Vagina (tissue), 2 donors: ENCODE results near the gene NINL.

Experiments used
- POLR2AphosphoS5 ChIP-seq, 2 donors: sonication (generic); formaldehyde crosslinking; IDR thresholded peaks; one replicate each; pipeline ENCODE4 v1.9.0; 2017; ENCODE audit warnings: antibody characterized with exemption in 2 of 2, mild to moderate bottlenecking in 2 of 2, low read depth in 1 of 2; ENCODE audit not compliant: insufficient read depth in 1 of 2
- TF ChIP-seq, protein P1 (sequence below), 3 experiments: fragments of 450-650 bp in 2 of 3; fragments of 200-600 bp in 1 of 3; sonication (generic) in 1 of 3; IDR thresholded peaks; one replicate each; pipeline ENCODE4 v1.5.1; 2017 to 2019; ENCODE audit warnings: antibody characterized with exemption in 3 of 3, mild to moderate bottlenecking in 2 of 3, moderate library complexity in 2 of 3

DNA sequence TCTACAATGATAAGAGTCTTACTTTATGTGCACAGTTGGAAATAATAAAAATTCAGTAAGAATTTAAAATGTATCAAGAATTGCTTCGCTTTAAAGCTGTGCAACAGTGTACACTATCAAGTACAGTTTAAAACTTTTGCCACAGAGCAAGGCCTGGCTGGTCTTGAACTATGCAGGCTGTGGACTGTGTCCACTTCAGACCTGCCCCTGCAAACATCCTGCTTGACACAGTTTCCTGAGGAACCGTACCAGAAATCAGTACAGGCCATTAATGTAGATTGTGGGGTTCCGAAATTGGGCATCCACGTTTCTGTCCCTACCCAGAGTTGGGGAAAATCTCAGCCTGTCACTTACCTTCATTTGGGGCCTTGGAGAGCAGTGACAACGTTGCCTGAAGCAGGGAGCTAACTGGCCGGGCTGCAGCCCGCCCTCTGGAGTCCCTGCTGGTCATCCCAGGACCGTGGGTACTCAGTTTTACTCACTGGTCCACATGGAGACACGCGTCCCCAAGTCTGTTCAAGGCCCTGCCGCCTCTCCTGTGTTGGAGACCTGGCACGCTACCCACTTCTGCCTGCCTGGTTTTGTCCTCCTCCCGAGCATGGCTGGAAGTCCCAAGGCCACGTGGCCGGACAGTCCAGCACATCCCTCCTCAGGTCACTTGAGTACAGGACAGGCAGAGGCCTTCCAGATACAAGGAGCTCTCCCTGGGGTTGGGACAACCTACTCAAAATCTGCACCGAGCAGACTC is 8.4 kb downstream of the NINL start:
- TF ChIP-seq, protein P1, sequence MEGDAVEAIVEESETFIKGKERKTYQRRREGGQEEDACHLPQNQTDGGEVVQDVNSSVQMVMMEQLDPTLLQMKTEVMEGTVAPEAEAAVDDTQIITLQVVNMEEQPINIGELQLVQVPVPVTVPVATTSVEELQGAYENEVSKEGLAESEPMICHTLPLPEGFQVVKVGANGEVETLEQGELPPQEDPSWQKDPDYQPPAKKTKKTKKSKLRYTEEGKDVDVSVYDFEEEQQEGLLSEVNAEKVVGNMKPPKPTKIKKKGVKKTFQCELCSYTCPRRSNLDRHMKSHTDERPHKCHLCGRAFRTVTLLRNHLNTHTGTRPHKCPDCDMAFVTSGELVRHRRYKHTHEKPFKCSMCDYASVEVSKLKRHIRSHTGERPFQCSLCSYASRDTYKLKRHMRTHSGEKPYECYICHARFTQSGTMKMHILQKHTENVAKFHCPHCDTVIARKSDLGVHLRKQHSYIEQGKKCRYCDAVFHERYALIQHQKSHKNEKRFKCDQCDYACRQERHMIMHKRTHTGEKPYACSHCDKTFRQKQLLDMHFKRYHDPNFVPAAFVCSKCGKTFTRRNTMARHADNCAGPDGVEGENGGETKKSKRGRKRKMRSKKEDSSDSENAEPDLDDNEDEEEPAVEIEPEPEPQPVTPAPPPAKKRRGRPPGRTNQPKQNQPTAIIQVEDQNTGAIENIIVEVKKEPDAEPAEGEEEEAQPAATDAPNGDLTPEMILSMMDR (IDR thresholded peaks at IDR 0.05): no peak
- no peak for TF ChIP-seq POLR2AphosphoS5 (IDR thresholded peaks at IDR 0.05; ENCODE audit: insufficient read depth in 1 of 2, low read depth in 1 of 2)
